ENCODE measurements around the gene SFI1.
"Not testable (repeated sequence)": the region's sequence is repeated elsewhere in the genome, so short reads cannot be mapped to it uniquely, and the experiment has no call there.

SFI1 gene

GRCh38 chr22:31508536-31508935, 12.2 kb downstream of the SFI1 start:
- Mint-ChIP-seq H3K4me3 (no peak overlapping the region), H3K27ac (peak overlapping the region; percentile 50), H3K4me1 (peaks cover 29% of the 10 kb centered on the region), H3K36me3 (peaks cover 91% of the 10 kb centered on the region), H3K9me3 (no peaks in the 10 kb centered on the region)
- no peak for ATAC-seq
- DNase-seq (ENCODE audit: low spot score in 2 of 2): no peak

DNA sequence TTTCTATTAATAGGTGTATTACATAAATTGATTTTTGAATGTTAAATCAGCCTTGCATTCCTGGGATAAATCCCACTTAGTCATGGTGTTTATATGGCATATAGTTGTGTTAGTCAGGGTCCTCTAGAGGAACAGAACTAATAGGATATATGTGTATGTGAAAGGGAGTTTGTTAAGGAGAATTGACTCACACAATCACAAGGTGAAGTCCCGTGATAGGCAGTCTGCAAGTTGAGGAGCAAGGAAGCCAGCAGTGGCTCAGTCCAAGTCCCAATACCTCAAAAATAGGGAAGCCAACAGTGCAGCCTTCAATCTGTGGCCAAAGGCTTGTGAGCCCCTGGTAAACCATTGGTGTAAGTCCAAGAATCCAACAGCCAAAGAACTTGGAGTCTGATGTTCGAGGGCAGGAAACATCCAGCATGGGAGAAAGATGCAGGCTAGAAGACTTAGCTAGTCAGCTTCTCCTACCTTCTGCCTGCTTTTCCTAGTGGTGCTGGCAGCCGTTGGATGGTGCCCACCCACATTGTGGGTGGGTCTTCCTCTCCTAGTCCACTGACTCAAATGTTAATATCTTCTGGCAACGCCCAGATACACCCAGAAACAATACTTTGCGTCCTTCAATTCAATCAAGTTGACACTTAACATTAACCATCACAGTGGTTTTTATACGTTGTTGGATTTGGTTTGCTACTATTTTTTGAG, 12.9 kb downstream of the SFI1 start:
- no peaks in the 10 kb centered on the region for H3K9me3 Mint-ChIP-seq
- peak overlapping the region; percentile 50 for H3K27ac Mint-ChIP-seq
- no peak overlapping the region for H3K4me3 Mint-ChIP-seq
- H3K36me3 Mint-ChIP-seq: peaks cover 91% of the 10 kb centered on the region
- peaks cover 22% of the 10 kb centered on the region for H3K4me1 Mint-ChIP-seq
- no peak for ATAC-seq
- no peak for DNase-seq (ENCODE audit: low spot score in 2 of 2)

- DNase-seq (ENCODE audit: low spot score in 2 of 2) (no peak), ATAC-seq (peak; percentile 74)
- H3K27ac Mint-ChIP-seq: peak overlapping the region; percentile 71
- H3K4me3 Mint-ChIP-seq: no peak overlapping the region
- no peaks in the 10 kb centered on the region for H3K9me3 Mint-ChIP-seq
- peaks cover 87% of the 10 kb centered on the region for H3K36me3 Mint-ChIP-seq
- peaks cover 46% of the 10 kb centered on the region for H3K4me1 Mint-ChIP-seq
These were observed 23.7 kb downstream of the SFI1 start for GRCh38 chr22:31520051-31520450.

GRCh38 chr22:31524132-31524531, 27.8 kb downstream of the SFI1 start:
- DNase-seq (ENCODE audit: low spot score in 2 of 2): peak in 1 of 2 donors; percentile 10
- Mint-ChIP-seq H3K27ac (peak overlapping the region; percentile 91), H3K4me3 (peak overlapping the region; percentile 62), H3K36me3 (peaks cover 89% of the 10 kb centered on the region), H3K4me1 (peaks cover 56% of the 10 kb centered on the region)
- ATAC-seq: peak; percentile 71
- not testable (repeated sequence) for H3K9me3 Mint-ChIP-seq

DNA sequence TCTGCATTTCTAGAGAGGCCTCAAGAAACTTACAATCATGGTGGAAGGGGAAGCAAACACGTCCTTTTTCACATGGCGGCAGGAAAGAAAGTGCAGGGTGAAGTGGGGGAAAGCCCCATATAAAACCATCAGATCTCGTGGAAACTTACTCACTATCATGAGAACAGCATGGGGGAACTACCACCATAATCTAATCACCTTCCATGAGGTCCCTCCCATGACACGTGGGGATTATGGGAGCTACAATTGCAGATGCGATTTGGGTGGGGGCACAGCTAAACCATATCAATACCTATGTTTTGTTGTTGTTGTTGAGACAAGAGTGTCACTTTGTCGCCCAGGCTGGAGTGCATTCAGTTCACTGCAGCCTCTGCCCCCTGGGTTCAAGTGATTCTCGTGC, 29.9 kb downstream of the SFI1 start:
- ATAC-seq (peak; percentile 93), DNase-seq (ENCODE audit: low spot score in 2 of 2) (peak; percentile 18 to 69)
- peak overlapping the region; percentile 62 for H3K4me3 Mint-ChIP-seq
- no peaks in the 10 kb centered on the region for H3K9me3 Mint-ChIP-seq
- peak overlapping the region; percentile 91 for H3K27ac Mint-ChIP-seq
- H3K4me1 Mint-ChIP-seq: peaks cover 58% of the 10 kb centered on the region
- peaks cover 92% of the 10 kb centered on the region for H3K36me3 Mint-ChIP-seq

DNA sequence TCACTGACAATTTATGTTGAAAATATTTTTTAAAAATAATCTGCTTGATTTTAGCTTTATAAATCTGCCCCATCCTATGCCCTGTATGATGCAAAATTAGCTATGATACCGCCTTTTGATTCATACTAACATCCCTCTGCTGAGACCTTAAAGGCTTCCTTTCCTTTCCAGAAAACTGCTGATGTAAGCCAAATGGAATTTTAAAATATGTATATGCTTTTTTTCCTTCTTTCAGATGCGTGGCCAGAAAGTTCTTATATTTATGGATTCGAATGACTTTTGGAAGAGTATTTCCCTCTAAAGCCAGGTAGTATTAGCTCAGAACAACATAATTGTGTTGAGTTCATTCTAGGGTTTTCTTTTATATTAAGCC, 34.5 kb downstream of the SFI1 start:
- H3K4me1 Mint-ChIP-seq: peaks cover 63% of the 10 kb centered on the region
- H3K36me3 Mint-ChIP-seq: peaks cover 99% of the 10 kb centered on the region
- peak overlapping the region; percentile 18 for H3K4me3 Mint-ChIP-seq
- no peaks in the 10 kb centered on the region for H3K9me3 Mint-ChIP-seq
- no peak for ATAC-seq
- H3K27ac Mint-ChIP-seq: peak overlapping the region; percentile 93
- no peak for DNase-seq (ENCODE audit: low spot score in 2 of 2)

DNA sequence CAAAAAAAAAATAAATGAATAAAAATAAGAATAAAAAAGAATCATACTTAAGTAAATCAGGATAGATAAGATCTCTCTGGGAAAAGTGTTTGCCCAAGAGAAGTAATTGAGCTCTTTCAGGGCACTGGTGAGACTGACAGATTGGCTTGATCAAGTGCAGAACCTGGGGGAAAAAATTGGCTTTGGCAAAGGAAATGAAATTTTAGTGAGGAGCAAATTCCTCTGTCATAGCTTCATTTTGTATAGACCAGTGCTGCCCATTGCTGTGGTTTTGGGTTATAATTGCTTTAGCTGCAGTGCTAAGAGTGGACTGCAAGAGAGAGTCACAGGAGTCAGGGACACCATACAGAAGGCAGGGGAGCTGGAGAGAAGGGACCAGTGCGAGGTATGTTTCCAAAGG, 35.7 kb downstream of the SFI1 start:
- Mint-ChIP-seq H3K4me1 (peaks cover 65% of the 10 kb centered on the region), H3K27ac (peak overlapping the region; percentile 93), H3K36me3 (peaks cover 99% of the 10 kb centered on the region), H3K4me3 (no peak overlapping the region), H3K9me3 (no peaks in the 10 kb centered on the region)
- ATAC-seq (no peak), DNase-seq (ENCODE audit: low spot score in 2 of 2) (no peak)

DNA sequence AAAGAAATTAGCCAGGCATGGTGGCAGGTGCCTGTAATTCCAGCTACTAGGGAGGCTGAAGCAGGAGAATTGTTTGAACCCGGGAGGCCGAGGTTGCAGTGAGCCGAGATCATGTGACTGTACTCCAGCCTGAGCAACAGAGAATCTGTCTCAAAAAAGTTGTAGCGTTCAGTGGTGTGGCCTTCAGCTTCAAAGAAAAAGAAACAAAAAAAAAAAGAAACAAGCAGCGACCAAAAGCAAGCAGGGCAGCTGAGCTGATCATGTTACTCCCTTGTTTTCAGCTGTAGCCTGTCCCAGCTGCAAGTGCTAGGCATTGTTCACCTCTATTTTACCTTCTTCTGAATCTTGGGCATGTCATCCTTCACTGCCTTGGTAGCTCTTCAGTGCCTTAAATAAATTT, 37.0 kb downstream of the SFI1 start:
- Mint-ChIP-seq H3K4me1 (peaks cover 75% of the 10 kb centered on the region), H3K9me3 (no peaks in the 10 kb centered on the region), H3K27ac (peak overlapping the region; percentile 93), H3K4me3 (peak overlapping the region; percentile 12), H3K36me3 (peaks cover 99% of the 10 kb centered on the region)
- DNase-seq (ENCODE audit: low spot score in 2 of 2) (no peak), ATAC-seq (no peak)

- H3K36me3 Mint-ChIP-seq: peaks cover 97% of the 10 kb centered on the region
- DNase-seq (ENCODE audit: low spot score in 2 of 2) (peak; percentile 28 to 81), ATAC-seq (peak; percentile 92)
- H3K4me3 Mint-ChIP-seq: peak overlapping the region; percentile 52
- H3K9me3 Mint-ChIP-seq: no peaks in the 10 kb centered on the region
- H3K27ac Mint-ChIP-seq: peak overlapping the region; percentile 92
- H3K4me1 Mint-ChIP-seq: peaks cover 75% of the 10 kb centered on the region
These were observed 40.7 kb downstream of the SFI1 start for GRCh38 chr22:31537019-31537535.

- H3K36me3 Mint-ChIP-seq: peaks cover 97% of the 10 kb centered on the region
- peak; percentile 82 for ATAC-seq
- H3K4me3 Mint-ChIP-seq: peak overlapping the region; percentile 52
- peaks cover 62% of the 10 kb centered on the region for H3K4me1 Mint-ChIP-seq
- H3K9me3 Mint-ChIP-seq: no peaks in the 10 kb centered on the region
- peak overlapping the region; percentile 92 for H3K27ac Mint-ChIP-seq
- DNase-seq (ENCODE audit: low spot score in 2 of 2): peak; percentile 9 to 69
These were observed 42.5 kb downstream of the SFI1 start for GRCh38 chr22:31538815-31539214.

GRCh38 chr22:31540166-31540565, 43.8 kb downstream of the SFI1 start:
- Mint-ChIP-seq H3K27ac (peak overlapping the region; percentile 48), H3K4me1 (peaks cover 51% of the 10 kb centered on the region), H3K36me3 (peaks cover 97% of the 10 kb centered on the region)
- not testable (repeated sequence) for H3K4me3 Mint-ChIP-seq; H3K9me3 Mint-ChIP-seq; DNase-seq (ENCODE audit: low spot score in 2 of 2); ATAC-seq

DNA sequence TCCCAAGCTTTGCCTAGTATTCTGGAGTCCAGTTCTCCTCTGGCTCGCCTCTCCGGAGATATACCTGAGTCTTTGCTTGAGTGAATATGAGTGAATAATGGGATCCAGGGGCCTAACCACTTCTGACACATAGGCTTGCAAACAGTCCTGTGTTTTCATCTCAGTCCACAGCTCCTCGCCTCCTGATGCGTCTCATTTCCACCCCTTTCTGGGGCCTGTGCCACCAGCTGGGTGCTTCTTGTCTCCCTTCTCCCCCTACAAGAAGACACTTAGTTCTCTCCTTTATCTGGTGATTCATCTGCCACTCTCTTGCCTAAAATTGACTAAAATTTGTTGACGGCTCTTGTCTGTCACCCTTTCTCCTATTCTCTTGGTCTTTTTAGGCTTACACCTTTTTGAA, 44.6 kb downstream of the SFI1 start:
- Mint-ChIP-seq H3K4me3 (no peak overlapping the region), H3K27ac (peak overlapping the region; percentile 48), H3K9me3 (no peaks in the 10 kb centered on the region), H3K4me1 (peaks cover 45% of the 10 kb centered on the region), H3K36me3 (peaks cover 97% of the 10 kb centered on the region)
- DNase-seq (ENCODE audit: low spot score in 2 of 2) (no peak), ATAC-seq (no peak)

GRCh38 chr22:31544481-31545480, 48.4 kb downstream of the SFI1 start:
- Mint-ChIP-seq H3K36me3 (peaks cover 97% of the 10 kb centered on the region), H3K27ac (no peak overlapping the region), H3K4me3 (no peak overlapping the region), H3K9me3 (no peaks in the 10 kb centered on the region), H3K4me1 (peaks cover 8% of the 10 kb centered on the region)
- DNase-seq (ENCODE audit: low spot score in 2 of 2) (no peak), ATAC-seq (no peak)

- no peak for DNase-seq (ENCODE audit: low spot score in 2 of 2)
- peak overlapping the region; percentile 90 for H3K27ac Mint-ChIP-seq
- ATAC-seq: no peak
- H3K4me1 Mint-ChIP-seq: peaks cover 28% of the 10 kb centered on the region
- H3K9me3 Mint-ChIP-seq: no peaks in the 10 kb centered on the region
- H3K4me3 Mint-ChIP-seq: no peak overlapping the region
- H3K36me3 Mint-ChIP-seq: peaks cover 100% of the 10 kb centered on the region
These were observed 54.6 kb downstream of the SFI1 start for GRCh38 chr22:31550871-31551370.

- Mint-ChIP-seq H3K9me3 (no peaks in the 10 kb centered on the region), H3K36me3 (peaks cover 100% of the 10 kb centered on the region), H3K27ac (peak overlapping the region; percentile 73), H3K4me1 (peaks cover 23% of the 10 kb centered on the region), H3K4me3 (no peak overlapping the region)
- no peak for DNase-seq (ENCODE audit: low spot score in 2 of 2)
- no peak for ATAC-seq
These were observed 60.4 kb downstream of the SFI1 start for GRCh38 chr22:31556627-31557203.
